Adrenal gland (tissue), 5 donors: ENCODE data around the gene EFNA1.

Experiments used
- POLR2A ChIP-seq, 2 donors: fragments of 450-650 bp; IDR thresholded peaks; one replicate each; pipeline ENCODE4 v1.6.1; 2017; ENCODE audit warnings: antibody characterized with exemption in 2 of 2, mild to moderate bottlenecking in 2 of 2, moderate library complexity in 1 of 2
- TF ChIP-seq, protein P1 (sequence below), 6 experiments: fragments of 450-650 bp in 4 of 6; fragments of 200-600 bp in 2 of 6; sonication (generic) in 1 of 6; IDR thresholded peaks; 1 replicate in 5 of 6; 2 replicates in 1 of 6; pipeline versions ENCODE4 v1.5.1 to v1.8.0; 2016 to 2021; ENCODE audit warnings: antibody characterized with exemption in 6 of 6, mild to moderate bottlenecking in 2 of 6, moderate library complexity in 1 of 6
- donor health status: DM: no; HTN: no; CAD: no.

DNA sequence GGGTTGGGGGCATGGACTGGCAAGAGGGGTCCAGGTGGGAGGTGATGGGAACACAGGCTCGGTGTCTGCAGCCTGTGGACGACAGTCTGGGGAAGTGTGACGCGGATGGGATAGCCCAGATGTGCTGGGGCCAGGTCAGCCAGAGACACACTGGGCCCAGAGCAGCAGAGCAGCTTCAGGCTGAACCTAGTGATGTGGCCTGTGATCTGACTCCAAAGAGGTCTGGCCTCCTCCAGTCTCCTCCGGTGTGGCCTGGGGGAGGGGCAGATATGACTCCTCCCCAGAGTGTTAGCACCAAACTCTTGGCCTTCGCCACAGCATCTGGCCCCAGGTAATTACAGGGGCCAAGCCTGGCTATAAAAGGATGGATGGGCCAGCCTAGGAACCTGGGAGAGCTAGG lies 35.5 kb upstream of the EFNA1 start:
- TF ChIP-seq POLR2A (IDR thresholded peaks at IDR 0.05) = no peak
- TF ChIP-seq, protein P1, sequence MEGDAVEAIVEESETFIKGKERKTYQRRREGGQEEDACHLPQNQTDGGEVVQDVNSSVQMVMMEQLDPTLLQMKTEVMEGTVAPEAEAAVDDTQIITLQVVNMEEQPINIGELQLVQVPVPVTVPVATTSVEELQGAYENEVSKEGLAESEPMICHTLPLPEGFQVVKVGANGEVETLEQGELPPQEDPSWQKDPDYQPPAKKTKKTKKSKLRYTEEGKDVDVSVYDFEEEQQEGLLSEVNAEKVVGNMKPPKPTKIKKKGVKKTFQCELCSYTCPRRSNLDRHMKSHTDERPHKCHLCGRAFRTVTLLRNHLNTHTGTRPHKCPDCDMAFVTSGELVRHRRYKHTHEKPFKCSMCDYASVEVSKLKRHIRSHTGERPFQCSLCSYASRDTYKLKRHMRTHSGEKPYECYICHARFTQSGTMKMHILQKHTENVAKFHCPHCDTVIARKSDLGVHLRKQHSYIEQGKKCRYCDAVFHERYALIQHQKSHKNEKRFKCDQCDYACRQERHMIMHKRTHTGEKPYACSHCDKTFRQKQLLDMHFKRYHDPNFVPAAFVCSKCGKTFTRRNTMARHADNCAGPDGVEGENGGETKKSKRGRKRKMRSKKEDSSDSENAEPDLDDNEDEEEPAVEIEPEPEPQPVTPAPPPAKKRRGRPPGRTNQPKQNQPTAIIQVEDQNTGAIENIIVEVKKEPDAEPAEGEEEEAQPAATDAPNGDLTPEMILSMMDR (IDR thresholded peaks at IDR 0.05) = no peak
